ENCODE data around the gene ATP5MG. TPM values are rescaled to one million over a fixed set of nuclear protein-coding genes. Genes with fewer than 3 reads are reported as not detected.

Gene ATP5MG
- total and polyA plus RNA-seq, 2 of the 8 experiments (the other 6 are each of a cell fraction or from before 2014, with no cell fraction given), result 237 to 464 TPM

DNA sequence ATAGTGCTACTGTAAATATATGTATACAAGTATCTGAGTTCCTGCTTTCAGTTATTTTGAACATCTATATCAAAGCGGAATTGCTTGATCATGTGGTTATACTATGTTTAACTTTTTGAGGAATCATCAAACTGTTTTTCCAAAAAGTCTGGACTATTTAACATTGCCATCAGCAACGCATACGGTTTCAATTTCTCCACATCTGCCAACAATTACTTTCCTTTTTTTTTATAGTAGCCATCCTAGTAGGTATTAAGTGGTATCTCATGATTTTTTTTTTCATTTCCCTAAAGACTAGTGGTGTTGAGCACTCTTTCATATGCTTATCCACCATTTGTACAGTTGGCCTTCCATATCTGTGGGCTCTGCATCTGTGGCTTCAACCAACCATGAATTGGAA, 43.3 kb upstream of the ATP5MG start:
- WGBS, 2 experiments (ENCODE audit: extremely low coverage in 1 of 2, insufficient coverage in 1 of 2, insufficient read length in 1 of 2, insufficient replicate concordance in 2 of 2, low coverage in 1 of 2, low lambda C conversion rate in 2 of 2, missing lambda C conversion rate in 1 of 2), result 85% methylated on average over 3 of the region's 3 CpGs; no CpG with 5 or more reads in 1 of the 2 experiments
- no peak overlapping the region for H3K56ac ChIP-seq (replicated peaks; ENCODE audit: insufficient read length, low read depth, low read length)
- no peak overlapping the region for H3K18ac ChIP-seq (ENCODE audit: extremely low read depth, low read length)
- H2BK120ac ChIP-seq (replicated peaks; ENCODE audit: low read depth, low read length), result no peak overlapping the region
- no peak overlapping the region for H2AK5ac ChIP-seq (ENCODE audit: low read depth, low read length)
- no peak overlapping the region for H4K5ac ChIP-seq (ENCODE audit: insufficient read length, low read depth, low read length)
- H3K27ac ChIP-seq (ENCODE audit: low read depth, low read length), result no peak overlapping the region
- no peak overlapping the region for H4K91ac ChIP-seq (replicated peaks; ENCODE audit: insufficient read length, low read length)
- H3K36me3 ChIP-seq (ENCODE audit: control insufficient read depth in 2 of 4, insufficient read depth in 4 of 4, low read length in 3 of 4), result no peaks in the 10 kb centered on the region
- peaks cover 0 to 3% of the 10 kb centered on the region in 2 experiments; a peak in 1 of 4 replicates for H3K9me3 ChIP-seq (ENCODE audit: insufficient read depth in 2 of 2, low read depth in 1 of 2, low read length in 1 of 2)
- H4K8ac ChIP-seq (ENCODE audit: extremely low read depth, insufficient read depth, low read length), result no peak overlapping the region
- DNase-seq (ENCODE audit: low read depth in 1 of 2, low spot score in 2 of 2), result no peak
- no peaks in the 10 kb centered on the region; a peak in 1 of 7 replicates for H3K27me3 ChIP-seq (replicated peaks in 1 of 4; ENCODE audit: control insufficient read depth in 3 of 4, extremely low read depth in 1 of 4, insufficient read depth in 3 of 4, low read length in 3 of 4)
- TF ChIP-seq YY1 (IDR thresholded peaks at IDR 0.05; ENCODE audit: low read depth, low read length) (no peak), PHF8 (conservative IDR thresholded peaks at IDR 0.05; ENCODE audit: low read depth, low read length) (no peak), RFX5 (IDR thresholded peaks at IDR 0.05; ENCODE audit: borderline replicate concordance, low read depth, low read length) (no peak), TCF12 (IDR thresholded peaks at IDR 0.05; ENCODE audit: low read depth, low read length) (no peak), CHD2 (IDR thresholded peaks at IDR 0.05; ENCODE audit: low read length) (no peak), CTBP2 (IDR thresholded peaks at IDR 0.05; ENCODE audit: borderline replicate concordance, insufficient read depth, insufficient read length, low read length) (no peak)
- H2BK5ac ChIP-seq (ENCODE audit: low read depth, low read length), result no peak overlapping the region
- ChIA-PET POLR2A (ENCODE audit: partially characterized antibody) (no interaction called here), CTCF (ENCODE audit: partially characterized antibody) (no interaction called here)
- H4K20me1 ChIP-seq (replicated peaks in 1 of 2; ENCODE audit: control insufficient read depth in 1 of 2, insufficient read depth in 2 of 2, low read length in 2 of 2), result no peaks in the 10 kb centered on the region
- no peak overlapping the region for H3K23ac ChIP-seq (ENCODE audit: insufficient read length)
- H2AFZ ChIP-seq (ENCODE audit: low read length), result no peak overlapping the region
- peaks cover 0 to 26% of the 10 kb centered on the region in 2 experiments; a peak in 3 of 4 replicates for H3K79me2 ChIP-seq (ENCODE audit: control insufficient read depth in 1 of 2, insufficient read depth in 2 of 2, low read length in 2 of 2)
- no peak overlapping the region for H3K4ac ChIP-seq (replicated peaks; ENCODE audit: insufficient read length, low read depth, low read length)
- H3K23me2 ChIP-seq (ENCODE audit: low read depth, low read length), result peaks cover 5% of the 10 kb centered on the region
- no peak overlapping the region for H3K4me3 ChIP-seq (ENCODE audit: extremely low read depth in 1 of 4, insufficient read depth in 2 of 4, low read depth in 3 of 4, low read length in 4 of 4)
- H2BK20ac ChIP-seq (ENCODE audit: low read length), result no peak overlapping the region
- H3K9ac ChIP-seq (replicated peaks in 1 of 4; ENCODE audit: extremely low read depth in 1 of 4, low read depth in 3 of 4, low read length in 3 of 4), result no peak overlapping the region
- H2BK12ac ChIP-seq (ENCODE audit: low read depth, low read length), result no peak overlapping the region
- no peak for FAIRE-seq
- no peak overlapping the region for H3K4me2 ChIP-seq (ENCODE audit: insufficient read depth in 1 of 2, low read depth in 2 of 2, low read length in 2 of 2)
- peaks cover 2% of the 10 kb centered on the region; the same call in 1 of the 2 replicates for H3K79me1 ChIP-seq (ENCODE audit: low read depth, low read length)
- no peak overlapping the region for H2BK15ac ChIP-seq (ENCODE audit: low read length)
- H3K14ac ChIP-seq (ENCODE audit: insufficient read length), result no peak overlapping the region
- H3K4me1 ChIP-seq (replicated peaks in 1 of 4; ENCODE audit: control insufficient read depth in 3 of 4, insufficient read depth in 4 of 4, low read length in 3 of 4), result peaks cover 0 to 4% (median 2%) of the 10 kb centered on the region in 4 experiments; a peak in 2 of 7 replicates
